Renal cortex interstitium (tissue), 11 donors: Measurements from ENCODE around the gene CLASP1. TPM values are rescaled to one million over a fixed set of nuclear protein-coding genes. Genes with fewer than 3 reads are reported as not detected.
A peak's percentile ranks its signal among the peaks of the same experiment; 100 is the strongest.
"Not testable (repeated sequence)": the region's sequence is repeated elsewhere in the genome, so short reads cannot be mapped to it uniquely, and the experiment has no call there.

ENCODE experiments used
- DNase-seq, 11 donors: peaks; one replicate each; pipeline ENCODE4 v3.0.0-alpha.2; 2013; ENCODE audit warnings: low read depth in 9 of 11, low spot score in 4 of 11; ENCODE audit errors: extremely low read depth in 1 of 11
- polyA plus RNA-seq, 3 donors: library from polyadenylated mRNA; unstranded; fragments of 120-200 nt; gene quantifications; one replicate each; pipeline ENCODE4 v1.2.1, GENCODE V29; 2013; ENCODE audit not compliant: insufficient read length in 3 of 3

CLASP1 gene
- polyA plus RNA-seq, 3 donors = 42.0 to 47.8 (median 47.5) TPM

GRCh38 chr2:121334581-121335293 is 314.5 kb downstream of the CLASP1 start:
- peak in 5 of 11 donors; percentile 10 to 41 (median 25) for DNase-seq

GRCh38 chr2:121333834-121334558 is 315.3 kb downstream of the CLASP1 start:
- no peak for DNase-seq

- no peak for DNase-seq
Observed at GRCh38 chr2:121333231-121333630, 316.0 kb downstream of the CLASP1 start.

GRCh38 chr2:121331324-121331723 is 317.9 kb downstream of the CLASP1 start:
- DNase-seq = not testable (repeated sequence)

- DNase-seq = no peak
Observed at GRCh38 chr2:121330921-121331320, 318.3 kb downstream of the CLASP1 start.

GRCh38 chr2:121329786-121330185 is 319.5 kb downstream of the CLASP1 start:
- DNase-seq = no peak

GRCh38 chr2:121326628-121327027 is 322.6 kb downstream of the CLASP1 start:
- DNase-seq = no peak

- no peak for DNase-seq
Observed at GRCh38 chr2:121324601-121325000, 324.7 kb downstream of the CLASP1 start.

- DNase-seq = no peak
Observed at GRCh38 chr2:121321476-121321875, 327.8 kb downstream of the CLASP1 start.

GRCh38 chr2:121319941-121320340 is 329.3 kb downstream of the CLASP1 start:
- DNase-seq = no peak

GRCh38 chr2:121316986-121317385 is 332.3 kb downstream of the CLASP1 start:
- no peak for DNase-seq

- not testable (repeated sequence) for DNase-seq
Observed at GRCh38 chr2:121313701-121314100, 335.6 kb downstream of the CLASP1 start.

GRCh38 chr2:121309801-121310200 is 339.5 kb downstream of the CLASP1 start:
- DNase-seq = no peak

GRCh38 chr2:121309323-121309722 is 339.9 kb downstream of the CLASP1 start:
- no peak for DNase-seq

GRCh38 chr2:121307048-121307447 is 342.2 kb downstream of the CLASP1 start:
- no peak for DNase-seq

- DNase-seq = no peak
Observed at GRCh38 chr2:121304941-121305340, 344.3 kb downstream of the CLASP1 start.

GRCh38 chr2:121303531-121304263 is 345.6 kb downstream of the CLASP1 start:
- no peak for DNase-seq

- not testable (repeated sequence) for DNase-seq
Observed at GRCh38 chr2:121301190-121301589, 348.1 kb downstream of the CLASP1 start.

- DNase-seq = no peak
Observed at GRCh38 chr2:121298476-121298875, 350.8 kb downstream of the CLASP1 start.

GRCh38 chr2:121297866-121298265 is 351.4 kb downstream of the CLASP1 start:
- DNase-seq = not testable (repeated sequence)
